GM10266 (cell line): ENCODE measurements around the gene EVI5L.
A peak's percentile ranks its signal among the peaks of the same experiment; 100 is the strongest.

Experiments used
- DNase-seq: peaks from one replicate; pipeline ENCODE4 v3.0.0; 2012; ENCODE audit errors: extremely low spot score
- TF ChIP-seq, protein P1 (sequence below): IDR thresholded peaks from 2 replicates; pipeline ENCODE4 v1.5.1; 2012; ENCODE audit warnings: mild to moderate bottlenecking, low read depth; ENCODE audit not compliant: control insufficient read depth, insufficient read depth; ENCODE audit errors: missing control alignments

The EVI5L gene

DNA sequence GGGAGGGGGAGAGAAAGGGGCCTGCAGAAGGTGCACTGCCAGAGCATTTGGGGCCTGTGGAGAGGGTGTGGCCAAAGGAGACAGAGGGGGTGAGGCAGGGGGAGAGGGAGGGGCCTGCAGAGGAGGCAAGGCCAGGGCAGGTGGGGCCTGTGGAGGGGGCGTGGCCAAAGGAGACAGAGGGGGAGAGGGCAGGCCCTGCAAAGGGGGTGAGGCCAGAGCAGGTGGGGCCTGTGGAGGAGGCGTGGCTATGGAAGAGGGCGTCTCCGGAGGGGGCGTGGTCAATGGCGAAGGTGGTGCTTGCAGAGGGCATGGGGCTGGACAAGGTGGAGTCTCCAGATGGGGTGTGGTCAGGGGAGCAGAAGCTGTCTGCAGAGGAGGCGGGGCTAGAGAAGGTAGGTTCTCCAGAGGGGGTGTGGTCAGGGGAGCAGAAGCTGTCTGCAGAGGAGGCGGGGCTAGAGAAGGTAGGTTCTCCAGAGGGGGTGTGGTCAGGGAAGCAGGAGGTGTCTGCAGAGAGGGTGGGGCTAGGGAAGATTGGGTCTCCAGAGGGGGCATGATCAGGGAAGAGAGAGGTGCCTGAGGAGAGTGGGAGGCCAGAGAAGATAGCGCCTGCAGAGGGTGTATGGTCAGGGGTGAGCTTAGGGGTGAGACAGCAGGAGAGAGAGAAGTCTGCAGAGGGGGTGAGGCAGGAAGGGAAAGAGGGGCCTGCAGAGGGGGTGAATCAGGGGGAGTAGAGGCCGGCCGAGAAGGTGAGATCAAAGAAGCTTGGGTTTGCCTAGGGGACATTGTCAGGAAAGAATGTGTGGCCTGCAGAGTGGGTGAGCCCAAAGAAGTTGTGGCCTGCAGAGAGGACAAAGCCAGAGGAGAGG is 40.8 kb downstream of the EVI5L start:
- TF ChIP-seq, protein P1, sequence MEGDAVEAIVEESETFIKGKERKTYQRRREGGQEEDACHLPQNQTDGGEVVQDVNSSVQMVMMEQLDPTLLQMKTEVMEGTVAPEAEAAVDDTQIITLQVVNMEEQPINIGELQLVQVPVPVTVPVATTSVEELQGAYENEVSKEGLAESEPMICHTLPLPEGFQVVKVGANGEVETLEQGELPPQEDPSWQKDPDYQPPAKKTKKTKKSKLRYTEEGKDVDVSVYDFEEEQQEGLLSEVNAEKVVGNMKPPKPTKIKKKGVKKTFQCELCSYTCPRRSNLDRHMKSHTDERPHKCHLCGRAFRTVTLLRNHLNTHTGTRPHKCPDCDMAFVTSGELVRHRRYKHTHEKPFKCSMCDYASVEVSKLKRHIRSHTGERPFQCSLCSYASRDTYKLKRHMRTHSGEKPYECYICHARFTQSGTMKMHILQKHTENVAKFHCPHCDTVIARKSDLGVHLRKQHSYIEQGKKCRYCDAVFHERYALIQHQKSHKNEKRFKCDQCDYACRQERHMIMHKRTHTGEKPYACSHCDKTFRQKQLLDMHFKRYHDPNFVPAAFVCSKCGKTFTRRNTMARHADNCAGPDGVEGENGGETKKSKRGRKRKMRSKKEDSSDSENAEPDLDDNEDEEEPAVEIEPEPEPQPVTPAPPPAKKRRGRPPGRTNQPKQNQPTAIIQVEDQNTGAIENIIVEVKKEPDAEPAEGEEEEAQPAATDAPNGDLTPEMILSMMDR: no peak
- DNase-seq: peak; percentile 86

DNA sequence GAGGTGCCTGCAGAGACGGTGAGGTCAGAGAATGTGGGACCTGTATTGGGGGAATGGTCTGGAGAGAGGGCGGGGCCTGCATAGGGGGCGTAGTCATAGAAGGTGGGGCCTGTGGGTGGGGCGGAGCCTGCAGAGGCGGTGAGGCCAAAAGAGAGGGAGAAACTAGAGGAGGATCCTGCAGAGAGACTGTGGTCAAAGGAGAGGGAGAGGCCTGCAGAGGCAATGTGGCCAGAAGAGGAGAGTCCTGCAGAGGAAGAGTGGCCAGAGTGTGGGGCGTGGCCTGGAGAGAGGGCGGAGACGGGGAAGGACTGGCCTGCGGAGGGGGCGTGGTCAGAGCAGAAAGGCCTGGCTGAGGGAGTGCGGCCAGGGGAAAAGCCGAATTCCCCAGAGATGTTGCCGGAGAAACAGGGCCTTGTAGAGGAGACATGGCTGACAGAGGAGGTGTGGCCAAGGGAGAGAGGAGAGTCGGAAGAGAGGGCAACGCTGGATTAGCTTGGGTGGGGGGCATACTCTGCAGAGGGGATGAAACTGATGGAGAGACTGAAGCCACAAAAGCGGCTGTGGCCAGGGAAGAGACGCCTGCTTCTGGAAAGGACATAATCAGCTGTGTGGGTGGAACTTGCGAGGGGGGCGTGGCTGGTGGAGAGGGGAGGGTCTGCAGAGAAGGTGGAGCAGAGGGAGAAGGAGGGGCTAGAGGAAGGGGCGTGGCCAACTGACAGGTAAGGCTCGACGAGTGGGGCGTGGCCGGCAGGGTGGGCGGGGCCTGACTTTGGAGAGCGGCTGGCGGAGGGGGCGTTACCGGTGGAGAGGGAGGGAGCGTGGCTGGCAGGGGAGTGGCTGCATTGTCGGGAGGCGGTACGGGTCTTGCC is 41.7 kb downstream of the EVI5L start:
- TF ChIP-seq, protein P1: no peak
- peak; percentile 92 for DNase-seq

DNA sequence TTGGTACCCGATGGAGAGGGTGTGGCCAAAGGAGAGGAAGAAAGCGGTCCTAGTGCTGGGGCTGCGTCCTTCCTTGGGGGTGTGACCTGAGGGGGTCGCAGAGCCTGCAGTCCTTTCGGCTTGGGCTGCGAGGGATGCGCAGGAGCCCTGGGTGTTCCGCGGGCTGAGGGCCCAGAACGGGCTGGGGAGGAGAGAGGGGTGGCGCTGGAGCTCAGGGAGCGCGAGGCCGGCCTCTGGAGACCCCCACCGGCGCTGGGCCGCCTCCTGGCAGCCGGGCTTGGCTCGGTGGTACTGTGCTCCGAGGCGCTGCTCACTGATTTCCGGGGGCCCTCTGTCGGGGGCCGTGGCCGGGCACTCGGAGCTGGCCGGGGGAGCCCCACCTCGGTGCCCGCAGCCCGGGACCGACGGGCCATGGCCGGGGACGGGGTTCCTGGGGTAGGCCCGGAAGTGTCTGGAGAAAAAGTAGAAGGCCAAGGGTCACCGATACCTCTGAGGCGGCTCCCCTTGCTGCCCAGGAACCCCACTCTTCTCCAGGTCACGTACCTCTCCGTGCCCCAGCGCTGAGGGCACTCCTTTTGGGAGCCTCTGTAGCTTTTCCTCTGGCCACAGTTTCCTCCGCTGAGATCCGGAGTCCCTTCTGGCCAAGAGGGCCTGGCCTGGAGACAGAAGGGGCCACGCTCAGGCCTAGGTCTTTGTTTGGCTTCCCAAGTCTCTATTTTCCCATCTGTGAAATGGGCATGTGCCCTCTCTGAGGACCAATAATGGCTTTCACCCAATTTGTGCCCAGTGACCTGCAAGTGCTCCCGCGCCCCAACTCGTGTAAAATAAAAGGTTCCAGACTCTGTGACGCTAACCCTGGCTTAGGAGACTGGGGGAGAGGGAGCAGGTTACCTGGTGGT is 42.5 kb downstream of the EVI5L start:
- TF ChIP-seq, protein P1: no peak
- DNase-seq: no peak

DNA sequence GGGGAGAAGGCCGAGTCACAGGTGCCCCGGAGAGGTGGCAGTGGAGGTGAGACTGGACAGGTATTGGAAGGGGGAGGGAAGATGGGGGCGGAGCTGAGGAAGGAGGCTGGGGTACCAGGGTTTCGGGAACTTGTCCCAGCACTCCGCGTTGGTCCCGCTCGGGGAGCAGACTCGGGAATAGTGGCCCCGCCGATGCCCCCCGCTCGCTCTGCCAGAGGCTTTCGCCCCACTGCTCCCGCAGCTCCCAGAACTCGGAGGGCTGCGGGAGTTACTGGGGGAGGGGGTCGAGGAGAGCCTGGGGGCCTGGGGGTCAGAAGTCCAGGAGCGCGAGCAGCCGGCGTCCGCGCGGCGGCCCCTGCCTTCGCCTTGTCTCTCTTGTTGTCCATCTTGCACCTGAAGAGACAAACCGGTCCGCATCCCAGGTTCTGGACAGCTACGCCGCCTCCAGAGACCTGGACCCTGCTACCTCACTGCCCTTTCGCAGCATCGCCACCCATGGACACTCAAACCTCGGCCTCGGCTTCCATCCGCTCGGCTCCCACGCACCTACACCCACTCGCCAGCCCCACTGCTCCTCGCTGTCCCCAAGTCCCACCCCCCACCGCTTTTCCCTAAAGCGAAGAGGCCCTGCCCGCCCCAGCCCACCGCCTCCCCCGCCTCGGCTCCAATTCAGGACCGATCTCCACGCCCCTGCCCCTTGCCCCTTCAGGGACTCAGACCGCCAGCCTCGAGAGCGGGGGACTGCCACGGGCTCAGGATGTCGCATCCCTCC is 43.5 kb downstream of the EVI5L start:
- no peak for DNase-seq
- TF ChIP-seq, protein P1: no peak

DNA sequence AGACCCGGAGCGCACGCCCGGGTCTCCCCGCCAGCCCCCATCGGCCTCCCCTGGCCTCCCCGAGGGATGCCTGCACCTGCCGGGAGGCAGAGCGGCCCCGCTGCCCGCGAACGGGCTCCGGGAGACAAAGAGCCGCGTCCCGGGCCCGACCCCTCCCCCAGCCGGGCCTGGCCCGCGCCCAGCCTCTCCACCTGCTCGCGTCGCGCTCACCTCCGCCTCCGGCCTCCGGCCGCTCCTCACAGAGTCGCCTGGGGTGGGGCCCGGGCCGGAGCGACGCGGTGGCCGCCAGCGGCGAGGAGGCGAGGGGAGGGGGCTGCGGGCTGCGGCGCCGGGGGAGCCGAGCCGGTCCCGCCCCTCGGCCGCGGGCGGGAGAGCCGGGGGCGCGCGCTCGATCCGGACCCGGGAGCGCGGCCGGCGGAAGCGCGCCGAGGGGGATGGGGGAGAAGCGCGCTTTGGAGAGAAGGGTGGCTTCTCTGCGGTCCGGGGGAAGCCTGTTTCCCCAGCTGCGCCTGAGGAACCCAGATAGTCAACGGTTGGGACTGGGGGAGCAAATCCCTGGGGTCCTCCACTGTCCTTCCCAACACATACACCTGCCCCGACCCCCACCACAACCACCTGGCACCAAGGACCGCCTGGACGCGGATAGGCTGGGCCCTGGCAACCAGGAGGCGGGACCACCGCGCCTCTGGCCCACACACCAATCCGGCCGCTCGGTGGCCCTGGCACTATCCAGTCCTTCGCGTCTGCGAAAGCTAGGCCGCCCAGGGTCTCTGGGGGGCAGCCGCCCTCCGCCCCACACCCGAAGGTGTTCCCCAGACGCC is 44.3 kb downstream of the EVI5L start, which contains the start of gene PRR36:
PRR36 (minus strand) TSS at position 315 of the 821 bp plus-strand sequence. CDS start 701 bp downstream, outside the sequence.
- TF ChIP-seq, protein P1: no peak
- no peak for DNase-seq

DNA sequence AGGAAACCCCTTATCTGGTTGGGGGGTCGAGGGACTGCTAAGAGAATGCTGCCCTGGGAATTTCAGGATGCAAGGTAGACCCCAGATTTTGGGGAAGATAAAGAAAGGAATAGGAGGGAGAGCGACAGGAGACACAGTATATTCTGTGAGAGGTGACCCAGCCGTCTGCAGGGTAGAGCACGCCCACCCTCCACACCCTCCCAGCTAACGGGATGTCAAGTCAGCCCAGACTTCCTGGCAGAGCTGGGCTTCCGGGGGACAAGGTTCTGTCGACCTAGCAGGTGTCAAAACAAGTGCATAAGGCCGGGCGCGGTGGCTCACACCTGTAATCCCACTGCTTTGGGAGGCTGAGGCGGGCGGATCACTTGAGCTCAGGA is 44.9 kb downstream of the EVI5L start:
- DNase-seq: no peak

More for the DNA sequence above, 44.9 kb downstream of the EVI5L start:
- TF ChIP-seq, protein P1: no peak
